Occipital lobe (tissue), 2 donors: ENCODE data around the gene GPR35. TPM values are rescaled to one million over a fixed set of nuclear protein-coding genes. Genes with fewer than 3 reads are reported as not detected.
"Not testable (repeated sequence)": the region's sequence is repeated elsewhere in the genome, so short reads cannot be mapped to it uniquely, and the experiment has no call there.

Experiments used
- DNase-seq: peaks from one replicate; lab custom pipeline; 2025; lab: John Stamatoyannopoulos, UW
- total RNA-seq: library from RNA; depleted of rRNA; stranded (reverse); fragments of >200 nt; gene quantifications from one replicate; pipeline ENCODE4 v1.2.3, GENCODE V29; 2014

The GPR35 gene
- total RNA-seq, 1 donor from 2014 or later = 0.31 TPM

DNA sequence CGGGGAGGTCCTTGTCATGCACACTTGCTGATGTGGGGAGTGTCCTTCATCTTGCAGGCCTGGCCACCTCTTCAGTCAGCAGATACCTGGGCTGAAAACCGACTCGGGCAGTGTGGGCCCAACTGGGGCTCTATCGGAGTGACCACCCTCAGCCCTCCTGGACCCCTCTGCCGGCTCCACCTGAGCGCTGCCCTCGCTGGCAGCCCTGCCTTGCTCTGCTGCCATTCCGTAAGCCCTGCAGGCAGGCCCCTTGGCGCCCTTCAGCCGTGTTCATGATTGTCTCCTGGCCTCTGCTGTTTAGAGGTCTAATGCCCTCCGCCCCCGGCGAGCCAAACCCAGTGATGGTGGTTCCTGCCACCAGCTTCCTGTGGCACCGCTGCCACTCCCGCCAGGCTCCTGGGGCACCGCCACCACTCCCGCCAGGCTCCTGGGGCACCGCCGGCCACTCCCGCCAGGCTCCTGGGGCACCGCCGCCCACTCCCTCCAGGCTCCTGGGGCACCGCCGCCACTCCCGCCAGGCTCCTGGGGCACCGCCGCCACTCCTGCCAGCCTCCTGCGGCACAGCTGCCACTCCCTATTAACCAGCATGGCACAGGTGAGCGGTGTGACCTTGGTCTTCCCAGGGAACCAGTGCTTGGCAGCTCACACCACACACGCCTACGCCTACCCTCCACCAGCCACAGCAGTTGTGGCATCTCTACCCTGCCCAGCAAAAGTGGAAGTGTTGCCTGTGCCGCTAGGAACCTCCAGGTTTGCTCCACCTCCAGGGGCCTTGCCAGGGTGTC is 22.8 kb upstream of the GPR35 start:
- DNase-seq = no peak

DNA sequence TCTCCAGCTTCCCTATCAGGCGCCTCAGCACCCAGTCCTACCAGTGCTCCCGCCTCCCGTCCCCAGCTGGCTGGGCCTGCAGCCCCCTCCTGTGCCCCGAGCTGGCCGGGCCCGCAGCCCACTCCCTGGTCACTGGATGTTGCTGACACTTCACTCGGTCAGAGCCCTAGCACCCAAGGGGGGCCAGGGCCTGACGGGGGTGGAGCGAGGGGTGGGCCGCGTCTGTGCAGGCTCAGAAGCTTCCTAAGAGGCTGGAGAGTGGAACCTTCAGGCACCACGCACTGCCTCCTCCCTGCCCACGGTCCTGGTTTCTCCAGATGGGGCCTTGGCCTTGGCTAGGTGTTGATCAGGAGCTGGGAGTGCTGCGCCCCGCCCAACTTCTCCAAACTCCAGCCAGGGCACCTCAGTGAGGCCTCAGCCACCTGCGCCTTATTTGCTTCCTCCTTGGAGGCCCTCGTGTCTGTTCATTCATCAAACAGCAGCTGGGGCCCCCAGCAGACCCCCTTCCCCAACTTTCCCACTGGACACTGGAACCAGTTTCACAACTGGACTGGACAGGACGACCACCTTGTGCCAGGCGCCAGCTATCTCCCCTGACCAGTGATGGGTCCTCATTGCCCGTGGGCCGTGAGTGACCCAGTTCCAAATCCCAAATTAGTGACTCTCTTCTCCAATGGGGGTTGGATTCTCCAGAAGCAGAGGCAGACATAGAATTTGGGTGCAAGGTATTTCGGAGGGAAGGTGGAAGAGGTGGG is 22.0 kb upstream of the GPR35 start:
- DNase-seq = no peak

- DNase-seq = no peak
Measured at GRCh38 chr2:240603846-240604245, 21.4 kb upstream of the GPR35 start.

DNA sequence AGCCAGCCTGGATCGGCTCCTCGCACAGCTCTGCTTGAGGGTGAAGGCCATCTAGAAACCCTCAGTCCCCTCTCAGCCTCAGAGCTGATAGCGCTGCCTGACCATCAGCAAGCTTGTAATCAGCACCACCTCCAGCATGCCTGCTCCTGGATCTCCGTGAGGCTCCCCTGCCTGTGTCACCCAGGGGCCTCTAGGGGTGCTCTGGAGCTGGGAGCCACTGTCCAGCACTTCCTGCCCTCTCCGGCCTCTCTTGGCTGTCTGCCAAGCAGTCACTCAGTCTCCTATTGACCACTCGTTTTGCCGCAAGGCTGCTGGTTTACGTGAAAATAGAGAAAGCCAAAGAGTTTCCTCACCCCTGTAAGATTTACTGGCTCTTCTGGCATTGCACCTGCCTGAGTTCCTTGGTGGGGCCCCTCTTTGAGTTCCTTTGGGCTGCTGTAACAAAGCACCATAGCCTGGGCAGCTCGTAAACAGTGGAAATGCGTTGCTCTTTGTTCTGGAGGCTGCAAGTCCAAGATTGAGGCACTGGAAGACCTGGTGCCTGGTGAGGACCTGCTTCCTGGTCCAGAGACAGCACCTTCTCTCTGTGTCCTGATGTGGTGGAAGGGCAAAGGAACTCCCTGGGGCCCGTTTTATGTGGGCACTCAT is 20.9 kb upstream of the GPR35 start:
- peak; percentile 70 for DNase-seq

- DNase-seq = no peak
Measured at GRCh38 chr2:240604939-240605716, 20.2 kb upstream of the GPR35 start.

GRCh38 chr2:240605867-240606743 is 19.2 kb upstream of the GPR35 start:
- no peak for DNase-seq

- no peak for DNase-seq
Measured at GRCh38 chr2:240611601-240612210, 13.6 kb upstream of the GPR35 start.

DNA sequence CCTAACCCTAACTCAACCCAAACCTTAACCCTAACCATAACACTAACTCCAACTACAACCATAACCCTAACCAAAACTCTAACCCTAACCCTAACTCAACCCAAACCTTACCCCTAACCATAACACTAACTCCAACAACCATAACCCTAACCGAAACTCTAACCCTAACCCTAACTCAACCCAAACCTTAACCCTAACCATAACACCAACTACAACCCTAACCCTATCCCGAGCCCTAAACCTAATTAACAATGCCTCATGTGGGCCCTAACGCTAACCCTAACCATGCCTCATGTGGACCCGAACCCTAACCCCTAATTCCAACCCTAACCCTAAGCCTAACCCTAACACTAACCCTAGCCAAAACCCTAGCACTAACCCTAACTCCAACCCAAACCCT is 11.5 kb upstream of the GPR35 start:
- DNase-seq = no peak

DNA sequence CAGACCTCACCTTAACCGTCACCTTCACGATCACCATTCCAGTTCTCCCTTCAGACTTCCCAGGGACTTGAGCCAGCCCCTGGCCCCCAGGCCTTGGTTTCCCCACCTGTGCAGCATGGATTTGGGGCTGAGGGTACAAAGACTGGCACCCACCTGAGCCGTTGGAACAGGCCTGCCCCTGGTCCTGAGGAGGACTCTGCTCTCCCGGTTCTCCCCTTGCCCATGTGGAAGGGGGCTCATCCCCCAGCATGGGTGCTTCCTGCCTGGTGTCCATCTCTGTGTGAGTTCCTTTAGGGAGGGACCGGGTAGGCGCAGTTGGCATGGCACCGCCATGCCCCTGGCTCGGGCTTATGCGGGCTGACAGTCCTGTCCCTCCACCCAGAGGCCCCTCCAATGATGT is 10.9 kb upstream of the GPR35 start:
- DNase-seq = no peak

DNA sequence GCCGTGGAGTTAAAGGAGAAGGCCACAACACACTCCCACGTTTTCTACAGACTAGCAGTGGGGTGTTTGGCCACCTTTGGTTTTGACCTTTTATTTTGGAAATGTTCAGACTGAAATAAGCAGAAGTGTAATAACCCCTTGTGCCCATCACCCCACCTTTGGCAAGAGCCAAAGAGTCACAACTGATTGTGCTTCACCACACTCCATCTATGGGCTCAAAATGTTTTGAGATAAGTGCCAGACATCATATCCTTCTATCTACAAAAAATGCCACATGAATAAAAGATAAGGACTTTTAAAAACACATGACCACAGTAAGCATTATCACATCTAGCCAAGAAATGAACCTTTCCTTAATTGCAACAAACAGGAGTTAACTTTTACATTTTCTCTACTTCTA is 9.9 kb upstream of the GPR35 start:
- DNase-seq = no peak

DNA sequence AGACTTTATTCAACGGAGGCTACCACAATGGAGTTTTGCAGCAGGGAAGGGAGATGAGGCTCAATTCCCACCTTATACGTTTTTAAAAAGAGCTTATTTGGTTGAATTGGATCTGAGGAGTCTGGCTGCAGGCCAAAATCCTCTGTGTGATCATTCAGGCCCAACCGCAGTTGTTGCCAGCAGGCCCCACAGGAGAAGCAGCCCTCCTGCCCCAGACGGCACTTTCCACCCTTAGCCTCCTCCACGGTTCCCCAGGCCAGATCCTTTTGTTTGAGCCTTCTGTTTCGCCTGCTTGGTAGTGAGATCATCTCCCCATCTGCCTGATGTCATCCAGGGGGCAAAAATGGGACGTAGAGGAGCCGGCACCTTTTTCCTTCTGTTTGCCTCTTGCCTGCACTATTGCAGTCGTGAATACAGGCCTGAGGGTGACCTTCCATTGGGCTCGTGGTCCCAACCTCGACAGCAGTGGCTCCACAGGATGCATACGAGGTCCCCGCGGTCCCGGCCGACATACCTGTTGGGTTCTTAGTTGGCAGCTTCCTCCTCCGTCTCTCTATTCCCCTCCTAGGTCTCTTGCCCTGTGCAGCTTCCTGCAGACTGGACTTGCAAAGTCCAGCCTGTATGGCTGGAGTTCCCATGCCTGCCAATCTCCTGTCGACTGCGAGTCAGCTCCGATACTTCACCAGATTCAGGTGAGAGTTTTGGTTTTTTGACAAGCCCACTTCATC is 9.3 kb upstream of the GPR35 start:
- DNase-seq = no peak

DNA sequence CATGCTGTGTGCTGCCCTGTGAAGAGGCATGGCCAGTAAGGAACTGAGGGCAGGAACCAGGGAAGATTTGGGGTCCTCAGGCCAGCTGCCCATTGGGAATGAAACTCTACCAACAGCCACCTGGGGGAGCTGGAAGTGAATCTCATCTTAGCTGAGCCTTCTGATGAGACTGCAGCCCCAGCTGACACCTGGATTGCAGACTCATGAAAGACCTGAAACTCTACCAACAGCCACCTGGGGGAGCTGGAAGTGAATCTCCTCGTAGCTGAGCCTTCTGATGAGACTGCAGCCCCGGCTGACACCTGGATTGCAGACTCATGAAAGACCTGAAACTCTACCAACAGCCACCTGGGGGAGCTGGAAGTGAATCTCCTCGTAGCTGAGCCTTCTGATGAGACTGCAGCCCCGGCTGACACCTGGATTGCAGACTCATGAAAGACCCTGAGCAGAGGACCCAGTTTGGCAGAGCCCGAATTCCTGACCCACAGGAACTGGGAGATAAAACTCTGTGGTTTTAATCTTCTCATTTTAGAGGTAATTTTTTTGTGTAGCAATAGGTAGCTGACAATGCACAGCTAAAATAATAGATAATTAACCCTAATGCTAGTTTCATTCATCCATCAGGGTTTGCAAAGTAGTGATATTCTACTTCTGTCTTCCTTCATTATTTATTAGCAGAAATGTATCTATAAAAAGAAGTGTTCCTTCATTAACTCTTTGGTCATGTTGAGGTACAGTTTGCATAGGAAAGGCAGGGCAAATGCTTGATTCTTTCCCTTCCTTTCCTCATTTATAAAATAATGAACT is 8.2 kb upstream of the GPR35 start:
- not testable (repeated sequence) for DNase-seq

DNA sequence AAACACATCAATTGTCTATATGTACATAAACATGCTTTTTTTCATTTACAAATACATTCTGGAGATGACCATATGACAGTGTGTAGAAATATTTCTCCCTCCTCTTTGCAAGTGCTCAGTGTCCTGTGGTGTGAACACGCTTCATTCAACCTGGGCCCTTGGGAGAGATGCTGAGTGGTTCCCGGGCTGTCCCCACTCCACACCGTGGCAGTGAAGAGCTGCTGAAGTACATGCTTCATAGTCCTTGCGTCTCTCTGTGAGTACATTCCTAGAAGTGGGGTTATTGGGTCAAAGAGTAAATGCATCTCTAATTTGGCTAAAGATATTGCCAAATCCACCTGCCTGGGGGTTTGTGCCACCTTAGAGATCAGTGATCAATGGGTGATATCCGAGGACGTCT is 6.5 kb upstream of the GPR35 start:
- DNase-seq = no peak

DNA sequence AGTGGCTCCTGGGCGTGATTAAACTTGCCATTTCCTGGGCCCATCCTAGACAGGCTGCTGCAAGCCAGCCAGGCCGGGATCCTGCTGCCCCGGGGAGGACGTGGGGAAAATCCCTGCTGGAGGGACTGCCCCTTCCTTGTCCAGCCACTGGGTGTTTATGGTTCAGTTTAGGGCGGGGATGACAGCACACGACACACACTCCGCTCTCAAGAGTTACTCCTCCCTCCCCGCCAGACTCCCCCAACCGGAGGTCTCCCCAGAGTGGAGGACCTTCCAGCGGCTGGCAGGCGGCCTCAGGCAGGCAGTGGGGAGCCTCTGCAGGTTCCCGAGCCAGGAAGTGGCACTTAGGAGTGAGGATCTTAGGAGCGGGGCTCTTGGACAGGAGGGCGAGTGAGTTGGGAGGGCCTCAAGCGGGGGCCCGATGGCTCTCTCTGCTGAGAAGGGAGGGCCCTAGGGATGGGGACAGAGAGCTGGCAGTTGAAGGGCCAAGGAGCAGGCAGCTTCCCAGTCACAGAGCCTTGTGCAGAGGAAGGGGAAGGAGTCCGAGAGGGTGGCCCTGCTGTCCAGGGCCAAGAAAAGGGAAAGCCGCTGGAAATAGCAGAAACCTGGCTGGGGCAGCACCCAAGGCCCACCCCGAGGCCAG is 5.7 kb upstream of the GPR35 start:
- no peak for DNase-seq

DNA sequence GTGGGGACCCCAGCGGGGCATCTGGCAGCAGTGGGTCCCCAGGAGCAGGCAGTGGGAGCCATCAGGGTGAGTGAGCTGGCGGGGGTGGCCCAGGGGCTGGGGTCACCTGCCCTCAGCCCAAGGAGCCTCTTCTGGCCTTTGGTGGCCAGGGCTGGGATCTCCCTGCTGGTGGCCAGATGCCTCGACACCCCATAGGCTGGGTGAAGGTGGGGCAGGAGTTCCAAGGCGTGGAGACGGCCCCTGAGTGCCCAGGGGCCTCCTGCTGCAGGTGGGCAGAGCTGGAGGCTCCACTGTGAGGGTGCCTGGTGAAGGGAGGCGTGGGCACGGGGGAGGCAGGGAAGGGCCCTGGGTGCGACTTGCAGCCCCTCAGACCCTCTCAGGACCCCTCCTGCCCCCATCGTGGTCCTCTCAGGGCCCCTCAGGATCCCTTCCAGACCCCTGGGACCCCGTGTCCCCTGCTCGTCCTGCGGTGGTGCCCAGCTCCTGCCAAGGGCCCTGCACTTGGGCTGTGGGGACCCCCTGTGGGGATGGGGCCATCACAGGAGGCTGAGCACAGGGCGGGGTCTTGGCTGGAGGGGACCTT is 5.0 kb upstream of the GPR35 start:
- no peak for DNase-seq

DNA sequence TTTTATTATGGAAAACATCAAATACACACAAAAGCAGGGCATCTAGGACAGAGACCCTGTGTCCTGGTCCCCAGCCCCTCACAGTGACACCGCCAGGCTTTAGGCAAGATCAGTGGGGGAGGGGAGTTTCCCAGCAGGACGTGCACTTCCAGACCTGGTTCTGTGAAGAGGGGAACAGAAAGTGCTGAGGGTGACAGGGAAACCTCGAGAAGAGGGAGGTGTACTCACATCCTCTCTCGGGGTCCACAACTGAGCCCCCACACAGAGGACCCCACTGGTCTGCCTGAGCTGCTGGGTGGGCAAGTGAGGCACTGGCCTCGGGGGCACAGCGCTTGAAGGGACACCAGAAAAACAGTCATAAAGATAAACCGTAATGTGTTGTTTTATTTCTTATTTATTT is 4.4 kb upstream of the GPR35 start:
- no peak for DNase-seq

DNA sequence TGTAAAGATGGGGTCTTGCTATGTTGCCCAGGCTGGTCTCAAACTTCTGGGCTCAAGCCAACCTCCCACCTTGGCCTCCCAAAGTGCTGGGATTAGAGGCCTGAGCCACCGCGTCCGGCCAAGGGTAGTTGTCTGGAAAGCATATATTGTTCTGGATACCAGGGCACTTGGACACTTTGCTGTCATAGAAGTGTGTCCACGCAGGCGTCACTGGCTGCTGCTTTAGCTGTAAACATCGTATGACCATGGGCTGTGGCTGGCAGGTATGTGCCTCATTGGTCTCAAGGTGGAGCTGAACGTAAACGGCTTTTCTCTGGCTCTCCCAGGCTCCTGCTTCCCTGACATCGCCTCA is 3.2 kb upstream of the GPR35 start:
- no peak for DNase-seq
